Gastroesophageal sphincter (tissue), 3 donors: ENCODE results near the gene SMCHD1.

Experiments used
- CTCF ChIP-seq, 4 experiments: fragments of 200-600 bp in 2 of 4; fragments of 450-650 bp in 2 of 4; sonication (generic) in 1 of 4; IDR thresholded peaks; one replicate each; pipeline ENCODE4 v1.5.1; 2017 to 2019; ENCODE audit warnings: antibody characterized with exemption in 4 of 4, mild to moderate bottlenecking in 2 of 4, moderate library complexity in 2 of 4
- EP300 ChIP-seq: sonication (generic); formaldehyde crosslinking; IDR thresholded peaks from one replicate; pipeline ENCODE4 v1.6.1; 2017; ENCODE audit warnings: antibody characterized with exemption, mild to moderate bottlenecking
- POLR2A ChIP-seq, 2 donors: fragments of 450-650 bp; IDR thresholded peaks; one replicate each; pipeline ENCODE4 v1.6.1; 2017; ENCODE audit warnings: antibody characterized with exemption in 2 of 2, mild to moderate bottlenecking in 2 of 2, moderate library complexity in 1 of 2
- POLR2AphosphoS5 ChIP-seq: sonication (generic); formaldehyde crosslinking; IDR thresholded peaks from one replicate; pipeline ENCODE4 v1.6.1; 2017; ENCODE audit warnings: antibody characterized with exemption

GRCh38 chr18:2851771-2852170 lies 196.2 kb downstream of the SMCHD1 start:
- TF ChIP-seq CTCF (IDR thresholded peaks at IDR 0.05) = no peak
- TF ChIP-seq POLR2A (IDR thresholded peaks at IDR 0.05) = no peak
- TF ChIP-seq POLR2AphosphoS5 = no peak
- TF ChIP-seq EP300 = no peak
